ENCODE results near the gene MINAR2.

DNA sequence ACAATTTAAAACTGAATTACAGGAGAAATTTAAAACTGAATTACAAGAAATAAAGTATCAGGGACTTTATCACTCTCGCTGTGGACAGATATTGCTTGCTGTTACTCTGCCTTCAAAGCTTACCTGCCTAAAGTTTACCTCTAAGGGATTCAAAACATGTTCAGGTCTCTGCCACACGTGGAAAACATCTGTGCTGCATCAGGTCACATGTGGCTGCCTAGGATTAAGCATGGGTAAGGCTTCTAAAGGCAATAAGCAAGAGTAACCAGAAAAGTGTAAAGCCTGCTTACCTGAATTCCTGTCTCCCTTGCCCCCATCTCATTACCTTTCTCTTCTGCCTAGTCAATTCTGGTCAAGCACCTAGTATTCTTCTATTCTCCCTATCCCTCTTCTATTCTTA is 18.9 kb downstream of the MINAR2 start:
- TF ChIP-seq POLR2A (IDR thresholded peaks at IDR 0.05), result no peak
- TF ChIP-seq, protein P1, sequence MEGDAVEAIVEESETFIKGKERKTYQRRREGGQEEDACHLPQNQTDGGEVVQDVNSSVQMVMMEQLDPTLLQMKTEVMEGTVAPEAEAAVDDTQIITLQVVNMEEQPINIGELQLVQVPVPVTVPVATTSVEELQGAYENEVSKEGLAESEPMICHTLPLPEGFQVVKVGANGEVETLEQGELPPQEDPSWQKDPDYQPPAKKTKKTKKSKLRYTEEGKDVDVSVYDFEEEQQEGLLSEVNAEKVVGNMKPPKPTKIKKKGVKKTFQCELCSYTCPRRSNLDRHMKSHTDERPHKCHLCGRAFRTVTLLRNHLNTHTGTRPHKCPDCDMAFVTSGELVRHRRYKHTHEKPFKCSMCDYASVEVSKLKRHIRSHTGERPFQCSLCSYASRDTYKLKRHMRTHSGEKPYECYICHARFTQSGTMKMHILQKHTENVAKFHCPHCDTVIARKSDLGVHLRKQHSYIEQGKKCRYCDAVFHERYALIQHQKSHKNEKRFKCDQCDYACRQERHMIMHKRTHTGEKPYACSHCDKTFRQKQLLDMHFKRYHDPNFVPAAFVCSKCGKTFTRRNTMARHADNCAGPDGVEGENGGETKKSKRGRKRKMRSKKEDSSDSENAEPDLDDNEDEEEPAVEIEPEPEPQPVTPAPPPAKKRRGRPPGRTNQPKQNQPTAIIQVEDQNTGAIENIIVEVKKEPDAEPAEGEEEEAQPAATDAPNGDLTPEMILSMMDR (IDR thresholded peaks at IDR 0.05), result no peak
